Measurements from ENCODE around the gene NAGK.

The NAGK gene

DNA sequence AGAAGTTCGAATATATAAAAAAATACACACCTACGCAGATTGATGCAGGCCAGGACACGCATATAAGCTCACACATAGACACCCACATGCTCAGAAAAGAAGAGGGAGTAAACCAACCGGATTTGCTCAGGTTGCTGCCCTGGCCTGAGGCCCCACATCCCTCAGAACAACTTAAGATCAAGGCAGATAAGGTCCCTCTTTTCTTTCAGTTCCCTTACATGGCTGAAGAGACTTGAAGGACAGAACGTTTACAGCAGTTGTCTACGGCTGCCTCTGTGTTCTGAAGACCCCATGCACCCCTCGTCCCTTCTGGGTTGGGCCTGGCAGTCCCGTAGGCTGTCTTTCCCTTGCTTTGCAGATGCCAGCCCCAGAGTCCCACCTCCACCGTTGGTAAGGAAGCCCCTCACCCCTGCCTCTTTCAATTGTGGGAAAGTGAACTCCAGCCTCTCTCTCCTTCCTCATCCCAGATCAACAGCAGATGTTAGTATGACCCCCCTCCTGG, 4.3 kb upstream of the NAGK start:
- no peak overlapping the region for H3K4me3 ChIP-seq (replicated peaks in 1 of 2; ENCODE audit: low read depth in 2 of 2, low read length in 2 of 2)
- no peak for DNase-seq (ENCODE audit: low read depth in 2 of 2)
- TF ChIP-seq, protein P1, sequence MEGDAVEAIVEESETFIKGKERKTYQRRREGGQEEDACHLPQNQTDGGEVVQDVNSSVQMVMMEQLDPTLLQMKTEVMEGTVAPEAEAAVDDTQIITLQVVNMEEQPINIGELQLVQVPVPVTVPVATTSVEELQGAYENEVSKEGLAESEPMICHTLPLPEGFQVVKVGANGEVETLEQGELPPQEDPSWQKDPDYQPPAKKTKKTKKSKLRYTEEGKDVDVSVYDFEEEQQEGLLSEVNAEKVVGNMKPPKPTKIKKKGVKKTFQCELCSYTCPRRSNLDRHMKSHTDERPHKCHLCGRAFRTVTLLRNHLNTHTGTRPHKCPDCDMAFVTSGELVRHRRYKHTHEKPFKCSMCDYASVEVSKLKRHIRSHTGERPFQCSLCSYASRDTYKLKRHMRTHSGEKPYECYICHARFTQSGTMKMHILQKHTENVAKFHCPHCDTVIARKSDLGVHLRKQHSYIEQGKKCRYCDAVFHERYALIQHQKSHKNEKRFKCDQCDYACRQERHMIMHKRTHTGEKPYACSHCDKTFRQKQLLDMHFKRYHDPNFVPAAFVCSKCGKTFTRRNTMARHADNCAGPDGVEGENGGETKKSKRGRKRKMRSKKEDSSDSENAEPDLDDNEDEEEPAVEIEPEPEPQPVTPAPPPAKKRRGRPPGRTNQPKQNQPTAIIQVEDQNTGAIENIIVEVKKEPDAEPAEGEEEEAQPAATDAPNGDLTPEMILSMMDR (IDR thresholded peaks at IDR 0.05; ENCODE audit: low read depth, low read length), result no peak

DNA sequence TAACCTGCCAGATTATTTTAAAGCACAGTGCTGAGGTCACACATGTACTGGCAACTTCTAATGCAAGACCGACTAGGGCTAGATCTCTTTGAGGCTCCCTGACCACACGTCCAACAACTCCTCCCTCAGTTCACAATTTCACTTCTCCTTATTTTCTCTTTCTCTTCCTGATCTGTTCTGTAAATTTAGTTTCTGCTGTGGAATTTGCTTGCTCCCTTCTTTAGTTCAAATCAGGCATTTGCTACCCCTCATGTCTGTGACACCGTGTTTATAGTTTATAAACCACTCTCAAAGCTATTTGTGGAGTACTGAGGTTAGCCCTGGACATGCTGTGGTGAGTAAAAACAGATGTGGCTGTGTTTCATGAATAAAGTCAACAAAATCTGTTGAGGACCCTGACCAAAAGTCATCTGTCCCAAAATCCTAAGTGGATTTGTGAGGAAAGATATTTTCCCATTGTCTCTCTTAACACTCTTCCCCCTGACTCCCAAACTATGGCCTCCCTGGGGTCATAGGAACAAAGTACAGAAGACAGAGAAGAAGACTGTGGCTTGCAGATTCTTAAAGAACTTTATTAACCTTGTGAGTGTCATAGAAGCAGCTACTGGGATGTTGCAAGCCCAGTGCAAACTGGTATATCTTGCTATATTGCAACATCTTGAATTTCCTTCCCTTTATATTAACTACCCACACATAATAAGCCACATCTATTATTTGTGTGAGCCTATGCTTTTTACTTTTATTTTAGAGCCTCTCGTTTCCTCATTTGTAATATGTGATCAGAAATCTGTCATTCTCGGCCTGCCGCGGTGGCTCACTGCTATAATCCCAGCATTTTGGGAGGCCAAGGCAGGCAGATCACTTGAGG, 3.5 kb upstream of the NAGK start:
- TF ChIP-seq, protein P1 (IDR thresholded peaks at IDR 0.05; ENCODE audit: low read depth, low read length), result no peak
- H3K4me3 ChIP-seq (replicated peaks in 1 of 2; ENCODE audit: low read depth in 2 of 2, low read length in 2 of 2), result no peak overlapping the region
- no peak for DNase-seq (ENCODE audit: low read depth in 2 of 2)

DNA sequence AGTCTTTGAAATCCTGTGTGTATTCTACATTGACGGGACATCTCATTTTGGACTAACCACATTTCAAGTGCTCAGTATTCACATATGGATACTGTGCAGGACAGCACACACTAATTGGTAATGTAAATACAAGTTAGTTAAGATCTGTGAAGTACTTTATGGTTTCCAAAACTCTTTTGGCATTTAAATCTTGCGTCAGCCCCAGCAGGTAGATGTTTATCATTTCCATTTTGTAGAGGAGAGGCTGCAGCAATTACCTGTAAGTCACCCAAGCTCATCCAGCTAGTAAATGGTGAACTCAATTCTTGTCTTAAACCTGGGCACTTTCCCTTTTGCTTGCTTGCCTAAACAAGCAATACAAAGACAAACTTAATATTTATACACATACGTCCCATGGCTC, 1.6 kb upstream of the NAGK start:
- no peak overlapping the region for H3K4me3 ChIP-seq (replicated peaks in 1 of 2; ENCODE audit: low read depth in 2 of 2, low read length in 2 of 2)
- TF ChIP-seq, protein P1 (IDR thresholded peaks at IDR 0.05; ENCODE audit: low read depth, low read length), result no peak
- DNase-seq (ENCODE audit: low read depth in 2 of 2), result no peak

DNA sequence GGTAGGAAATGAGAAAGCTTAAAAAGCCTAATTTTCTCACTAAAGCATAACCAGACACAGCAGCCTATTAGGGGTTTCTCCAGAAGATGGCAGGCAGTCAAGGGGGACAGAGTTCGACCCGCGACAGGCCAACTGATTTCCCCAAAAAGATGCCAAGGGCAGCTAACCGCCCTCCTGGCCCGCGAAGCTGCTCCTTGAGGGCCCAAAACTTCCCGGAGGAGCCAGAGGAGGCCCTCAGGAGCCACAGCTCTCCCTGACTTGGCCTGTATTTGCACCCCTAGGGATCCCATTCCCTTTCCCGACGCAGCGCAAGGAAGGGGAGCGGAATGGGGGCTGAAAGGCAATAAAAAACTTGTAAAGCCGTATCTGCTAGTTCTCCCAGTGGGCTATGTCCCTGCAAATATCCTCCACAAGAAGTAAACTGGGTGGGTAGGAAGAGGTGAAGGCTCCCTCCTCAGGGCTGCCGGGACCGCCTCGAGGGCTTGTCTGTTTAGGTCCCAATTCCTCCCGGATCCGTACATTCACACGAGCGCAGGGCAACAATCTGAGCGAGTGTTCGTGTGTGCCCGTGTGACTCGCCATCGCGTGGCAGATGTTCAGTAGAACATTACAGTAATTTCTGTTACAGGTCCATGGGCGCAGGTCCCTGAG, 756 bp upstream of the NAGK start:
- TF ChIP-seq, protein P1 (IDR thresholded peaks at IDR 0.05; ENCODE audit: low read depth, low read length), result peak; percentile 4
- H3K4me3 ChIP-seq (replicated peaks in 1 of 2; ENCODE audit: low read depth in 2 of 2, low read length in 2 of 2), result peak overlapping the region; percentile 79 to 90
- DNase-seq (ENCODE audit: low read depth in 2 of 2), result peak in 1 of 2 donors; percentile 35

DNA sequence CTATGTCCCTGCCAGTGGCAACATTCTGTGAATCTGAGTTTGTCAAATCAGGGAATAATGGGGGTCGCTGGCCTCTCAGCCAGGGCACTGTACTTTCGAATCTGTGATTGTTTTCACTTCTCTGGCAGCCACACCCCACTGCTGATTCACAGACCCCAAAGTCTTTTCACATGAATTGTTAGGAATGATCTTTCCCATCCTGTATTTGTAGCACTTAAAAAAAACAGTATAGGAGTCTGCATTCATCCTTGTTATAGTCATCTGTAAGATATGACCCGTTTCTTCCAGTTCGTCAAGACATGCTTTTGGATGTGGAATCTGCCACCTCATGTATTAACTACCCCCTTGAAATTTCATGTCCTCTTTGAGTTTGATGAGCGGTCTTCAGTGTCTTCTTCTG, 928 bp downstream of the NAGK start:
- TF ChIP-seq, protein P1 (IDR thresholded peaks at IDR 0.05; ENCODE audit: low read depth, low read length), result no peak
- peak in 1 of 2 donors; percentile 58 for DNase-seq (ENCODE audit: low read depth in 2 of 2)
- peak overlapping the region; percentile 79 to 90 for H3K4me3 ChIP-seq (replicated peaks in 1 of 2; ENCODE audit: low read depth in 2 of 2, low read length in 2 of 2)

DNA sequence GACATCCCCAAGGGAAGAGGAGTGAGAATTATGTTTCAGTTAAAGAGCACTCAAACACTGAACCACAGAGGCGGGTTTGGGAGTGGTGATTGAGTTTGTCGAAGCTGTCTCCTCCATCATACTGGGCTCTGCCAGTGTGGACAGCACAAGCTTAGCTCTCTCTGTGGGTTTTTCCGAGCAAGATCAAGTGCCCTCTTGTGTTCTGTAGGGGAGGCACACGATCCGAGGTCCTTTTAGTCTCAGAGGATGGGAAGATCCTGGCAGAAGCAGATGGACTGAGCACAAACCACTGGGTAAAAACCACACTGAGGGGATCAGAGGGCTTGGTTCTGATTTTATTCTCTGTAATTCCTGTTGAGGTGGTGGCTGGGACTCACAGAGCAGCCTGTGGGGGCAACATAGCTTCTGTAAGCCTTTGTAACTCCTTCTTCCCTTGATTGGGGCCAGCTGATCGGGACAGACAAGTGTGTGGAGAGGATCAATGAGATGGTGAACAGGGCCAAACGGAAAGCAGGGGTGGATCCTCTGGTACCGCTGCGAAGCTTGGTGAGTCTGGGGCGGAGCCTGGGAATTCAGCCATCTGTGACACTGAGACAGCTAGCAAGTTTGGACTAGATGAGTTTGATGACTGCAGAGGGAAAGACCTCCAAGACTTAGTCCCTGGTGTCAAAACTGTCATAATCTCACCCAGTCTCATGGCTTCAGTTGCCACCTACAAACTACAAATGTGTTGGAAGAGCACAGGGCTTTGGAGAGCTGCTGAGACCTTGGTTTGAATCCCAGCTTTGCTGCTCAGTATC, 2.0 kb downstream of the NAGK start:
- H3K4me3 ChIP-seq (replicated peaks in 1 of 2; ENCODE audit: low read depth in 2 of 2, low read length in 2 of 2), result no peak overlapping the region
- TF ChIP-seq, protein P1 (IDR thresholded peaks at IDR 0.05; ENCODE audit: low read depth, low read length), result peak; percentile 38
- DNase-seq (ENCODE audit: low read depth in 2 of 2), result peak; percentile 50 to 57
